GM12878 (cell line): Measurements from ENCODE around the gene TEKT2.

Experiments used
- ATF3 ChIP-seq: IDR thresholded peaks from 2 replicates; pipeline ENCODE4 v1.6.1; 2011; ENCODE audit warnings: low read depth, mild to moderate bottlenecking, low read length, moderate library complexity, borderline replicate concordance; ENCODE audit errors: extremely low read depth
- CEBPZ ChIP-seq: fragments of 150-350 bp; IDR thresholded peaks from 2 replicates; pipeline ENCODE4 v1.6.1; 2016; ENCODE audit warnings: low read depth, low read length
- CTCF ChIP-seq, 3 experiments: IDR thresholded peaks in 2 of 3; conservative IDR thresholded peaks in 1 of 3; 2 replicates each; pipeline ENCODE4 v1.5.1; 2011; ENCODE audit warnings: low read depth in 3 of 3, low read length in 3 of 3, mild to moderate bottlenecking in 3 of 3, control low read depth in 2 of 3, moderate library complexity in 2 of 3, inconsistent platforms in 1 of 3, mixed read lengths in 1 of 3; ENCODE audit not compliant: control insufficient read depth in 2 of 3, insufficient read depth in 1 of 3; ENCODE audit errors: extremely low read depth in 1 of 3
- EZH2 ChIP-seq: IDR thresholded peaks from 2 replicates; pipeline ENCODE4 v1.6.1; 2012; ENCODE audit warnings: low read depth, mild to moderate bottlenecking, control low read depth, inconsistent platforms, low read length, borderline replicate concordance; ENCODE audit not compliant: control insufficient read depth
- GABPA ChIP-seq: IDR thresholded peaks from 2 replicates; pipeline ENCODE4 v1.6.1; 2014; ENCODE audit warnings: antibody characterized with exemption, low read depth, mild to moderate bottlenecking, inconsistent platforms
- IKZF2 ChIP-seq, 2 experiments: fragments of 450-650 bp; IDR thresholded peaks; 2 replicates each; pipeline ENCODE4 v1.6.1; 2017; ENCODE audit warnings: mild to moderate bottlenecking in 2 of 2, moderate library complexity in 2 of 2
- MTA2 ChIP-seq: fragments of 450-650 bp; IDR thresholded peaks from 2 replicates; pipeline ENCODE4 v1.6.1; 2016; ENCODE audit warnings: low read depth, mild to moderate bottlenecking, moderate library complexity
- NFYB ChIP-seq: IDR thresholded peaks from 2 replicates; pipeline ENCODE4 v1.6.1; 2011; ENCODE audit warnings: low read depth, mild to moderate bottlenecking, low read length, improper control_type of control experiment, moderate library complexity; ENCODE audit not compliant: insufficient read depth
- POLR2AphosphoS5 ChIP-seq: IDR thresholded peaks from 2 replicates; pipeline ENCODE4 v1.6.1; 2011; ENCODE audit warnings: mild to moderate bottlenecking, low read length, inconsistent platforms
- RAD51 ChIP-seq: fragments of 450-650 bp; IDR thresholded peaks from 2 replicates; pipeline ENCODE4 v1.6.1; 2016; ENCODE audit warnings: moderate library complexity, mild to moderate bottlenecking, inconsistent platforms
- REST ChIP-seq: IDR thresholded peaks from 2 replicates; pipeline ENCODE4 v1.6.1; 2012; ENCODE audit warnings: mild to moderate bottlenecking, low read depth, low read length
- SIN3A ChIP-seq: IDR thresholded peaks from 2 replicates; pipeline ENCODE4 v1.6.1; 2012; ENCODE audit warnings: low read depth, low read length, improper control_type of control experiment
- SMC3 ChIP-seq: IDR thresholded peaks from 2 replicates; pipeline ENCODE4 v1.6.1; 2011; ENCODE audit warnings: low read length, improper control_type of control experiment, borderline replicate concordance
- SP1 ChIP-seq: IDR thresholded peaks from one replicate; pipeline ENCODE4 v1.6.1; 2011; ENCODE audit warnings: low read depth, low read length

- TF ChIP-seq EZH2 (no peak), IKZF2 (IDR thresholded peaks at IDR 0.05) (no peak), SMC3 (no peak), REST (no peak), CTCF (IDR thresholded peaks at IDR 0.05 in 2 of 3, conservative IDR thresholded peaks at IDR 0.05 in 1 of 3; ENCODE audit: control insufficient read depth in 2 of 3, extremely low read depth in 1 of 3, insufficient read depth in 1 of 3, low read depth in 3 of 3, low read length in 3 of 3) (no peak), MTA2 (no peak), ATF3 (no peak), GABPA (no peak), SP1 (no peak), RAD51 (no peak), POLR2AphosphoS5 (no peak), SIN3A (no peak), CEBPZ (no peak), NFYB (no peak)
Measured at GRCh38 chr1:36107394-36107793, 23.5 kb downstream of the TEKT2 start.
